ENCODE results near the gene EDN3.
"Not testable (repeated sequence)": the region's sequence is repeated elsewhere in the genome, so short reads cannot be mapped to it uniquely, and the experiment has no call there.

EDN3 gene

GRCh38 chr20:59335377-59335776, 35.0 kb downstream of the EDN3 start:
- no peak for DNase-seq (ENCODE audit: low spot score)

GRCh38 chr20:59336540-59336939, 36.1 kb downstream of the EDN3 start:
- DNase-seq (ENCODE audit: low spot score): no peak

- not testable (repeated sequence) for DNase-seq (ENCODE audit: low spot score)
These were observed 38.0 kb downstream of the EDN3 start for GRCh38 chr20:59338444-59338843.

GRCh38 chr20:59340201-59340885, 39.9 kb downstream of the EDN3 start:
- no peak for DNase-seq (ENCODE audit: low spot score)

GRCh38 chr20:59341285-59342022, 41.0 kb downstream of the EDN3 start:
- not testable (repeated sequence) for DNase-seq (ENCODE audit: low spot score)

GRCh38 chr20:59342023-59342957, 41.9 kb downstream of the EDN3 start:
- DNase-seq (ENCODE audit: low spot score): no peak

GRCh38 chr20:59346061-59346460, 45.6 kb downstream of the EDN3 start:
- no peak for DNase-seq (ENCODE audit: low spot score)

- DNase-seq (ENCODE audit: low spot score): no peak
These were observed 48.9 kb downstream of the EDN3 start for GRCh38 chr20:59349277-59349676.

- DNase-seq (ENCODE audit: low spot score): no peak
These were observed 50.1 kb downstream of the EDN3 start for GRCh38 chr20:59350330-59351156.

GRCh38 chr20:59351157-59352040, 51.0 kb downstream of the EDN3 start:
- DNase-seq (ENCODE audit: low spot score): no peak

GRCh38 chr20:59352541-59352940, 52.1 kb downstream of the EDN3 start:
- no peak for DNase-seq (ENCODE audit: low spot score)

GRCh38 chr20:59352990-59353389, 52.6 kb downstream of the EDN3 start:
- DNase-seq (ENCODE audit: low spot score): no peak

GRCh38 chr20:59354460-59354859, 54.0 kb downstream of the EDN3 start:
- DNase-seq (ENCODE audit: low spot score): no peak

- no peak for DNase-seq (ENCODE audit: low spot score)
These were observed 54.8 kb downstream of the EDN3 start for GRCh38 chr20:59355242-59355641.

- no peak for DNase-seq (ENCODE audit: low spot score)
These were observed 56.3 kb downstream of the EDN3 start for GRCh38 chr20:59356662-59357165.

GRCh38 chr20:59358793-59359192, 58.4 kb downstream of the EDN3 start:
- DNase-seq (ENCODE audit: low spot score): not testable (repeated sequence)

- no peak for DNase-seq (ENCODE audit: low spot score)
These were observed 59.7 kb downstream of the EDN3 start for GRCh38 chr20:59359906-59360725.

- no peak for DNase-seq (ENCODE audit: low spot score)
These were observed 60.5 kb downstream of the EDN3 start for GRCh38 chr20:59360934-59361333.

- DNase-seq (ENCODE audit: low spot score): no peak
These were observed 61.0 kb downstream of the EDN3 start for GRCh38 chr20:59361411-59361810.

All from SK-N-DZ (cell line).